Measurements from ENCODE around the gene FAF1. TPM values are rescaled to one million over a fixed set of nuclear protein-coding genes. Genes with fewer than 3 reads are reported as not detected.

FAF1 gene
- total RNA-seq, 4 donors from 2014 or later: 33.8 to 55.8 (median 45.6) TPM

GRCh38 chr1:50527249-50527986 is 432.6 kb downstream of the FAF1 start:
- WGBS, 2 donors: 93% methylated on average over 3 of the region's 3 CpGs
- TF ChIP-seq, protein P1, sequence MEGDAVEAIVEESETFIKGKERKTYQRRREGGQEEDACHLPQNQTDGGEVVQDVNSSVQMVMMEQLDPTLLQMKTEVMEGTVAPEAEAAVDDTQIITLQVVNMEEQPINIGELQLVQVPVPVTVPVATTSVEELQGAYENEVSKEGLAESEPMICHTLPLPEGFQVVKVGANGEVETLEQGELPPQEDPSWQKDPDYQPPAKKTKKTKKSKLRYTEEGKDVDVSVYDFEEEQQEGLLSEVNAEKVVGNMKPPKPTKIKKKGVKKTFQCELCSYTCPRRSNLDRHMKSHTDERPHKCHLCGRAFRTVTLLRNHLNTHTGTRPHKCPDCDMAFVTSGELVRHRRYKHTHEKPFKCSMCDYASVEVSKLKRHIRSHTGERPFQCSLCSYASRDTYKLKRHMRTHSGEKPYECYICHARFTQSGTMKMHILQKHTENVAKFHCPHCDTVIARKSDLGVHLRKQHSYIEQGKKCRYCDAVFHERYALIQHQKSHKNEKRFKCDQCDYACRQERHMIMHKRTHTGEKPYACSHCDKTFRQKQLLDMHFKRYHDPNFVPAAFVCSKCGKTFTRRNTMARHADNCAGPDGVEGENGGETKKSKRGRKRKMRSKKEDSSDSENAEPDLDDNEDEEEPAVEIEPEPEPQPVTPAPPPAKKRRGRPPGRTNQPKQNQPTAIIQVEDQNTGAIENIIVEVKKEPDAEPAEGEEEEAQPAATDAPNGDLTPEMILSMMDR (IDR thresholded peaks at IDR 0.05): no peak
- TF ChIP-seq POLR2A (IDR thresholded peaks at IDR 0.05): no peak
- intact Hi-C loops (cut with DNase I; ENCODE audit: low total_unique reads): no loop called here
- DNase-seq (ENCODE audit: low spot score in 2 of 2): no peak
- no peak overlapping the region for H3K4me3 ChIP-seq (ENCODE audit: low read depth, poor library complexity, severe bottlenecking)

DNA sequence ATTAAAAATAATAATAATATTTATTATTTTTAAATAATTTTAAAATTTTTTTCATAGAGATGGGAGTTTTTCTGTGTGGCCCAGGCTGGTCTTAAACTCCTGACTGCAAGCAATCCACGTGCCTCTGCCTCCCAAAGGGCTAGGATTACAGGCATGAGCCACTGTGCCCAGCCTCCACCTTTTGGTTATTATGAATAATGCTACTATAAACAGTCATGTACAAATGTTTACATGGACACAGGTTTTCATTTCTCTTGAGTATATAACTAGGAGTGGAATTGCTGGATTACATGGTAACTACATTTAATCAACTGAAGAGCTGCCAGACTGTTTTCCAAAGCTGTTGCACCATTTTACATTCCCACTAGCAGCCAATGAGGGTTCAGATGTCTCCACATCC is 433.6 kb downstream of the FAF1 start:
- TF ChIP-seq POLR2A (IDR thresholded peaks at IDR 0.05): no peak
- TF ChIP-seq, protein P1 (IDR thresholded peaks at IDR 0.05): no peak
- WGBS, 2 donors: 100% methylated on average over 1 of the region's 1 CpG
- H3K4me3 ChIP-seq (ENCODE audit: low read depth, poor library complexity, severe bottlenecking): no peak overlapping the region
- no peak for DNase-seq (ENCODE audit: low spot score in 2 of 2)
- intact Hi-C loops (cut with DNase I; ENCODE audit: low total_unique reads): no loop called here

DNA sequence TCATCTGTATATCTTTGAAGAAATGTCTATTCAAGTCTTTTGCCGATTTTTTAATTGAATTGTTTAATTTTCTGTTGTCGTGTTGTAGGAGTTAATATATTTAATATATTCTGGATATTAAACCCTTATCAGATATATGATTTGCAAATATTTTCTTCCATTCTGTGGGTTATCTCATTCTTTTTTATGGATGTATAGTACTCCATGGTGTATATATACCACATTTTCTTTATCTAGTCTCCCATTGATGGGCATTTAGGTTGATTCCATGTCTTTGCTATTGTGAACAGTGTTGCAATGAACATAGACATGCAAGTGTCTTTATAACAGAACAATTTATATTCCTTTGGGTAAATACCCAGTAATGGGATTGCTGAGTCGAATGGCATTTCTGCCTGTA is 436.5 kb downstream of the FAF1 start:
- TF ChIP-seq, protein P1 (IDR thresholded peaks at IDR 0.05): no peak
- no peak for TF ChIP-seq POLR2A (IDR thresholded peaks at IDR 0.05)
- H3K4me3 ChIP-seq (ENCODE audit: low read depth, poor library complexity, severe bottlenecking): no peak overlapping the region
- WGBS, 2 donors: 98 to 99% methylated on average over 3 of the region's 3 CpGs
- DNase-seq (ENCODE audit: low spot score in 2 of 2): no peak
- intact Hi-C loops (cut with DNase I; ENCODE audit: low total_unique reads): no loop called here

DNA sequence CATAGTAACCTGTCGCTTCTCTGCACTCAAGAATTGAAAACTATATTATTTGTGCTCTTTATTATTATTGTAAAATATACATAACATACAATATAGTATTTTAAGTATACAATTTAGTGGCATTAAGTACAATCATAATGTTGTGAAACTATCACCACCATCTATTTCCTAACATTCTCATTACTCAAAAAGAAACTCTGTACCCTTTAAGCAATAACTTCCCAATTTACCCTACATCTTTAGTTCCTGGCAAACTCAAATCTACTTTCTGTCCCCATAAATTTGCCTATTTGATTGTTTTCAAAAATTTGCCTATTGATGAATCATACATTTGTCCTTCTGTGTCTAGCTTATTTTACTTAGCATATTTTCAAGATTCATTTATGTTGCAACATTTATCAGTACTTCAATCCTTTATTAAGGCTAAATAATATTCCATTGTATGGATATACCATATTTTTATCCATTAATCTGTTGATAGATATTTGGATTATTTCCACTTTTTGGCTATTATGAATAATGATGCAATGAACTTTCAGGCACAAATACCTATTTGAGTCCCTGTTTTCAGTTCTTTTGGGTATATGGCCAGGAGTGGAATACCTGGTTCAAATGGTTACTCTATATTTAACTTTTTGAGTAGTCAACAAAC is 437.2 kb downstream of the FAF1 start:
- no peak for DNase-seq (ENCODE audit: low spot score in 2 of 2)
- intact Hi-C loops (cut with DNase I; ENCODE audit: low total_unique reads): no loop called here
- no peak overlapping the region for H3K4me3 ChIP-seq (ENCODE audit: low read depth, poor library complexity, severe bottlenecking)
- WGBS, 2 donors: 97 to 98% methylated on average over 1 of the region's 1 CpG
- TF ChIP-seq POLR2A (IDR thresholded peaks at IDR 0.05): no peak
- TF ChIP-seq, protein P1 (IDR thresholded peaks at IDR 0.05): no peak

GRCh38 chr1:50521703-50522102 is 438.4 kb downstream of the FAF1 start:
- no peak for DNase-seq (ENCODE audit: low spot score in 2 of 2)
- no peak overlapping the region for H3K4me3 ChIP-seq (ENCODE audit: low read depth, poor library complexity, severe bottlenecking)
- intact Hi-C loops (cut with DNase I; ENCODE audit: low total_unique reads): no loop called here
- 67 to 69% methylated on average over 4 of the region's 4 CpGs for WGBS, 2 donors
- TF ChIP-seq POLR2A (IDR thresholded peaks at IDR 0.05): no peak
- TF ChIP-seq, protein P1 (IDR thresholded peaks at IDR 0.05): no peak

All from lower leg skin (tissue), 4 donors.